Mesothelial cell of epicardium (in vitro differentiated cells): Measurements from ENCODE around the gene TMEM144. TPM values are rescaled to one million over a fixed set of nuclear protein-coding genes. Genes with fewer than 3 reads are reported as not detected.

ENCODE experiments used
- DNase-seq, 2 experiments: peaks; one replicate each; pipeline ENCODE4 v3.0.0; 2021; ENCODE audit warnings: low spot score in 2 of 2; ENCODE audit not compliant: unreplicated experiment in 2 of 2
- H3K27ac Mint-ChIP-seq: 2 replicates; pipeline ENCODE4 v1.8.0; 2021; ENCODE audit warnings: mixed read lengths
- H3K27me3 Mint-ChIP-seq: 2 replicates; pipeline ENCODE4 v1.8.0; 2021; ENCODE audit warnings: low read depth, mixed read lengths
- H3K36me3 Mint-ChIP-seq: 2 replicates; pipeline ENCODE4 v1.8.0; 2021; ENCODE audit warnings: mixed read lengths
- H3K4me1 Mint-ChIP-seq: 2 replicates; pipeline ENCODE4 v1.8.0; 2021; ENCODE audit warnings: mixed read lengths
- H3K4me3 Mint-ChIP-seq: 2 replicates; pipeline ENCODE4 v1.8.0; 2021; ENCODE audit warnings: mild to moderate bottlenecking, moderate library complexity, mixed read lengths
- H3K9me3 Mint-ChIP-seq: 2 replicates; pipeline ENCODE4 v1.8.0; 2021; ENCODE audit warnings: mixed read lengths
- CTCF ChIP-seq: fragments of 200-600 bp; sonication (generic); IDR thresholded peaks from one replicate; pipeline ENCODE4 v1.5.0; 2021; ENCODE audit warnings: antibody characterized with exemption; ENCODE audit not compliant: unreplicated experiment
- total RNA-seq: library from RNA; stranded (reverse); gene quantifications from 3 replicates; pipeline ENCODE4 v1.2.1, GENCODE V29; 2021

The TMEM144 gene
- total RNA-seq, 1 donor from 2014 or later, result 5.7 TPM

- Mint-ChIP-seq H3K9me3 (no peaks in the 10 kb centered on the region), H3K4me1 (peaks cover 6% of the 10 kb centered on the region), H3K4me3 (no peak overlapping the region), H3K27ac (peak overlapping the region; percentile 4), H3K36me3 (no peaks in the 10 kb centered on the region), H3K27me3 (no peaks in the 10 kb centered on the region)
- no peak for DNase-seq
- TF ChIP-seq CTCF, result no peak
These were observed 32.8 kb downstream of the TMEM144 start for GRCh38 chr4:158243071-158243470.

- no peaks in the 10 kb centered on the region for H3K27me3 Mint-ChIP-seq
- no peaks in the 10 kb centered on the region for H3K9me3 Mint-ChIP-seq
- H3K27ac Mint-ChIP-seq, result no peak overlapping the region
- no peak overlapping the region for H3K4me3 Mint-ChIP-seq
- DNase-seq, result no peak
- H3K36me3 Mint-ChIP-seq, result no peaks in the 10 kb centered on the region
- no peaks in the 10 kb centered on the region for H3K4me1 Mint-ChIP-seq
- TF ChIP-seq CTCF, result no peak
These were observed 40.0 kb downstream of the TMEM144 start for GRCh38 chr4:158250321-158250720.

GRCh38 chr4:158253350-158253980 lies 43.2 kb downstream of the TMEM144 start:
- no peak overlapping the region for H3K27ac Mint-ChIP-seq
- DNase-seq, result peak; percentile 29 to 58
- peak; percentile 54 for TF ChIP-seq CTCF
- no peaks in the 10 kb centered on the region for H3K4me1 Mint-ChIP-seq
- no peaks in the 10 kb centered on the region for H3K9me3 Mint-ChIP-seq
- no peaks in the 10 kb centered on the region for H3K27me3 Mint-ChIP-seq
- H3K4me3 Mint-ChIP-seq, result no peak overlapping the region
- no peaks in the 10 kb centered on the region for H3K36me3 Mint-ChIP-seq

GRCh38 chr4:158254292-158254691 lies 44.0 kb downstream of the TMEM144 start:
- Mint-ChIP-seq H3K9me3 (no peaks in the 10 kb centered on the region), H3K36me3 (no peaks in the 10 kb centered on the region), H3K4me3 (no peak overlapping the region), H3K27ac (no peak overlapping the region), H3K4me1 (no peaks in the 10 kb centered on the region), H3K27me3 (no peaks in the 10 kb centered on the region)
- TF ChIP-seq CTCF, result no peak
- no peak for DNase-seq

GRCh38 chr4:158255727-158256324 lies 45.5 kb downstream of the TMEM144 start:
- H3K9me3 Mint-ChIP-seq, result no peaks in the 10 kb centered on the region
- H3K4me1 Mint-ChIP-seq, result no peaks in the 10 kb centered on the region
- H3K36me3 Mint-ChIP-seq, result no peaks in the 10 kb centered on the region
- H3K27ac Mint-ChIP-seq, result no peak overlapping the region
- H3K4me3 Mint-ChIP-seq, result no peak overlapping the region
- no peaks in the 10 kb centered on the region for H3K27me3 Mint-ChIP-seq
- no peak for DNase-seq
- peak; percentile 51 for TF ChIP-seq CTCF
